ENCODE measurements around the gene DCLRE1C.
A peak's percentile ranks its signal among the peaks of the same experiment; 100 is the strongest.
"Not testable (repeated sequence)": the region's sequence is repeated elsewhere in the genome, so short reads cannot be mapped to it uniquely, and the experiment has no call there.

DCLRE1C gene

DNA sequence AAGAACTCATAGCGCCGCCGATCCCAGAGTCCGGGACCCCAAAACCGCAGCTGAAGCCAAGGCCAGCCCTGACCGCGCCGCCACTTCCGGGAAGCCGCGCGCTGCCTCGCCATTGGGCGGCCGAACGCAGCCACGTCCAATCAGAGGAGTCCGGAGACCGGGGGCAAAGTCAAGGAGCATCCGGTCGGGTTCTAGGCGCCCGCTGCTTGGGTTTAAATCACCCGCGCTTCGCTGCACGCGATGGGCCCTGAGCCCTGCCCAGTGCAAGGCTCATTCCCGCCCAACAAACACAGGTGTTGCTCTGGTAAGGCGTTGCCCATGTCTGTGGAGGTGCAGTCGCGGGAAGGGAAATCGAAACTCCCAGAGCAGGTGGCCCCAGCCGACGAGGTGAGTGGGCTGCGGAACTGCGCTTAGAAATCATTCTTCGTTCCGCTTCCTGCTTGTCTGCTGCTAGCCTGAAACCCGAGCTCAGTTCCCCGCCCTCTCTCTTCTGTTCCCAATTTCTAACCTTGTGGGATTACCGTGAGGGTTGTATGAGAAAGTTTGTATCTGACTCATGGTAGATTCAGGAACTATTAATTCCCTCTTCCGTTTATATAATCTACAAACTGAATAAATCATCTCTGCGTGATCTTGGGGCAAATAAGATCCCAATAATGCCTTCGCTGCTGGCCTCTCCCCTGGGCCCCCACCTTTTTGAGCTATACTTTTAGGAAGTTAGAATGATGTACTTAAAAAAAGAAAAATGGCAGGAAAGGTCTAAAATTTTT lies at the start of gene DCLRE1C:
Gene DCLRE1C, minus strand, starts transcription at position 96 of the 770 bp plus-strand sequence. Its CDS starts 86 bp downstream, at position 10.
- DNase-seq, result peak; percentile 89

DNA sequence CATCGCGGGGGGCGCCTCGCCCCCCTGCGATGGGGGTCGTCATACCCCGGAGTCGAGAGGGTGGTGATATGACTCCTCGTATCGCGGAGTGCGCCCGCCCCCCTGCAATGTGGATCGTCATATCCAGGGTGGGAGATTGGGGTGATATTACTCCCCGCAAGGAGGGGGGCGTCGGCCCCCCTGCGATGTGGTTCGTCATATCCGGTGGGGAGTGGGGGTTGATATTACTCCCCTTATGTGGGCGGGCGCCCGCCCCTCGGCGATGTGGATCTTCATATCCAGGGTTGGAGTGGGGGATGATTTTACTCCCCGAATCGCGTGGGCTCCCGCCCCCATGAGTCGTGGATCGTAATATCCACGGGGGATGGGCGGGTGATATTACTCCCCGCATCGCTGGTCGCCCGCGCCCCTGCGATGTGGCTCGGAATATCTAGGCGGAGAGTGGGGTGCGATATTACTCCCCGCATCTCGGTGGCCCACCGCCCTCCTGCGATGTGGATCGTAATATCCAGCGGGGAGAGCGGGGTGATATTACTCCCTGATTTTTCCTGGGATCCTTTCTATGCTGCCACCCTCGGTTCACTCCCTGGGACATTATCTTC lies 42.2 kb upstream of the DCLRE1C start:
- no peak for DNase-seq

DNA sequence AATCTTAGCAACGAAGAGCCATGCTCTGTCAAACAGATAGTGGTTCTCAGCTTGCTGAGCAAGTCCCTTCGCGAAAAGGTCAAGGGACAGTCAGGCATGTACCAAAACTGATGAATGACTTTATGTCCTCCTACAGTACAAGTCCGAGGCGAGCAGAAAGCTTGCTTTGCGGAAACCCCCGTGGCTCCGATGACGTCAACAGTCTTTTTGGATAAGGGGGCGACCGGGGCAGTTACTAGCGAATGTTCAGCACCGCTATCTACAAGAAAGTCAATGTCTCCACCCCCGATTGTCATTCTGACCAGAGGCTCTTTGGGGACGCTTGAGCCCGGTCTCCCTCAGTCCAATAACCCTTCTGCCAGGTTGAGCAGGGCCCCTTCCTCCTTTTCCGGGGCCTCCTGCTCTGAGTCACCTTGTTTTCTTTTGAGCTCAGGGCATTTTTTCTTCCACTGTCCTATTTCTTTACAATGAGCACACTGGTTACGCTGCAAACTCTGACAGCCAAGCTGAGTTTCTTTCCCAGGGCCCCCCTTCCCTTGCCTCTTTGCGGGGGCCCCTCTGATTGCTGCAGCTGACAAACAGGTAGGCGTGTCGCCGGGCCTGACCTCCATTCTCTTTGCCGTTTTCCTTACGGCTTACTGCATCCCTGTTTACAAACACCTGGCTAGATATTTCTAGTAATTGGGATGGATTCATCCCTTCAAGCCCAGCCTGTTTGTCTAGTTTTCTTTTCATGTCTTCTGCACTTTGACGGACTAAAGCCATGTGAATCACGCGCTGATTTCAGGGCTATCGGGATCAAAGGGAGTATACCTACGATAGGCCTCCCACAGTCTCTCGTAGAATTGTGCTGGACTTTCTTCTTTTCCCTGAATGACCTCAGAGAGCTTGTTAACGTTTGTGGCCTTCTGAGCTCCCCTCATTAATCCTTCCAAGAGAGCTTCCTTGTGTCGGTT lies 39.9 kb upstream of the DCLRE1C start:
- not testable (repeated sequence) for DNase-seq

DNA sequence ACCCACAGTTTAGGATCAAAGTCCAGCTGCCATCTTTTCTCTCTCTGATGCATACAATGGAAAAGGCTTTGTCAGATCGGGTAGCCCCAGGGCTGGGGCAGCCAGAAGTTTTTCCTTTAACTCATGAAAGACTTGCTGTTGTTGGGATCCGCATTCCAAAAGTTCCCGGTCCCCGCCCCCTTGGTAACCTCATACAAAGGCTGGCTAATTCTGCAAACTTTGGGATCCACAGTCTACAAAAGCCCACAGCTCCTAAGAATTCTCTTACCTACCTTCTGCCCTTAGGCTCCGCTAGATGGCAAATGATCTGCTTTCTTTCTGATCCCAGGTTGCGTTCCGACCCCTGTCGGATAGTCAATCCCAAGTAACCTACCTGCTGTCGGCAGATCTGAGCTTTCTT lies 38.4 kb upstream of the DCLRE1C start:
- DNase-seq, result not testable (repeated sequence)

DNA sequence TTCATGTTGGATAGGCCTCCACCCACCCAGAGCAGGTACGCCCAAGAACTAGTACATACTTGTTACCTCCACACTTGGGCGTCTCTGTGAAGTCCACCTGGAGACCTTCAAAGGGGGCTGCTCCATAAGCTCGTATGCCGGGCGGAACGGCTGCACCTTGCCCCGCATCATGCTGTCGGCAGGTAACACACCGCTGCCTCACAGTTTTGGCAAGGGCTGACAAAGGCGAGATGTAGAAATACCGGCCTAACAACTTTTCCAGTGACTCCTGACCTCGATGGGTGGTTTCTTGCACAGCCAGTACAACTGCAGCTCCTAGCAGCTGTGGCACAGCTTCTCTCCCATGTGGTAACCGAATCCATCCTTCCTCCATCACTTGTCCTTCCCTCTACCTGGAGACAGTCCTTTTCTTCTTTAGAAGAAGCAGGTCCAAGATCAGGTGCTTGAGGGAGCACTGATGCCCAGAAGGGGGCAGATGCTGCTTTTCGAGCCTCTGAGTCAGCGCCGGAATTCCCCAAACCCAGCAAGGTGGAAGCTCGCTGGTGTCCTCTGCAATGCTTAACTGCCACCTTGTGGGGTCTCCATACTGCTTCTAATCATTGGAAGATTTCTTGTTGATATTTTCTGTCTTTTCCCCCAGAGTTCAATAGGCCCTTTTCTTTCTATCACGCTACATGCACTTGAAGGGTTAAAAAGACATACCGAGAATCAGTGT lies 37.3 kb upstream of the DCLRE1C start:
- DNase-seq, result peak; percentile 73

DNA sequence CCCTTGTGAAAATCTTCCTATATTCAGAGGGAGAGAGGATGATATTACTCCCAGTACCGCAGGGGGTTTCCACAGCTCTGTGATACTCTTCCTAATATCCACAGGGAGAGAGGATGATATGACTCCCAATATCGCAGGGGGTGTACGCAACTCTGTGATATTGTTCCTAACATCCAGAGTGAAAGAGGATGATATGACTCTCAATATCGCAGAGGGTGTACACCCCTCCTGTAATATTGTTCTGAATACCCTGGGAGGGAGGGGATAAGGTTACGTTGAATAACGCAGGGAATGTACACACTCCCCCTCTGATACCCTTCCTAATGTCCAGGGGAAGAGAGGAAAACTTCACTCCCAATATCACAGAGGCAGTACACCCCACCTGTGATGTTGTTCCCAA lies 35.7 kb upstream of the DCLRE1C start:
- DNase-seq, result not testable (repeated sequence)

DNA sequence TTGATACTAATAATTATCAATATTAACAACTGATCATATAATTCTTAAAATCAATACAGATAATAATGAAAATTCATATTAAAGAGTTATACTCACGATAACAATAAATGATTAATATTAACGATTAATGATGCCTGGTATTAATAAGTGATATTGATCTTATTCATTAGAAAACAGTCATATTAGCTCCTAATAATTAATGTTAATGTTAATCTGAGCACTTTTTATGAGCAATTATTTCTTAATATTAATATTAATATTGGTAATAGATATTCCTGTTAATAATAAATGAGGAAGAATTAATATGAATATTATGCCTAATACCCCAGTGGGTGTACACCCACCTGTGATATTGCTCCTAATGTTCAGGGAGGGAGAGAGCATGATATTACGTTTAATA lies 28.8 kb upstream of the DCLRE1C start:
- no peak for DNase-seq

DNA sequence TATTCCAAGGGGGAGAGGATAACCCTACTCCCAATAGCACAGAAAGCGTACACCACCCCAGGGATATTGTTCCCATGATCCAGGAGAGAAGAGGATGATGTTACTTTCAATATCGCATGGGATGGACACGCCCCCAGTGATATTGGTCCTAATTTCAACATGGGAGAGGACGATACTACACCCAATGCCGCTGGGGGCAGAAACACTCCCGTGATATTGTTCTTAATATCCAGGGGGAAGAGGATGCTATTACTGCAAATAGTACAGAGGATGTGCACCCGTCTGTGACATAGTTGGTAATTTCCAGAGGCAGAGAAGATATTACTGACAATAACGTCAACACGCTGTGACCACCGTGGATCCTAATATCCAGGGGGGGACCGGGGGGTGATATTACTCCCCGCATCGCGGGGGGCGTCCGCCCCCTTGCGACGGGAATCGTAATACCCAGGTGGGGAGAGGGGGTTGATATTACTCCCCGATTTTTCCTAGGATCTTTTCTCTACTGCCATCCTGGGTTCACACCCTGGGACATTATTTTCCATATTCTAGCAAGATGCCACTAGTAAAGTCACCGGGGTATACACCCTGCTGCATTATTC lies 21.9 kb upstream of the DCLRE1C start:
- DNase-seq, result no peak

DNA sequence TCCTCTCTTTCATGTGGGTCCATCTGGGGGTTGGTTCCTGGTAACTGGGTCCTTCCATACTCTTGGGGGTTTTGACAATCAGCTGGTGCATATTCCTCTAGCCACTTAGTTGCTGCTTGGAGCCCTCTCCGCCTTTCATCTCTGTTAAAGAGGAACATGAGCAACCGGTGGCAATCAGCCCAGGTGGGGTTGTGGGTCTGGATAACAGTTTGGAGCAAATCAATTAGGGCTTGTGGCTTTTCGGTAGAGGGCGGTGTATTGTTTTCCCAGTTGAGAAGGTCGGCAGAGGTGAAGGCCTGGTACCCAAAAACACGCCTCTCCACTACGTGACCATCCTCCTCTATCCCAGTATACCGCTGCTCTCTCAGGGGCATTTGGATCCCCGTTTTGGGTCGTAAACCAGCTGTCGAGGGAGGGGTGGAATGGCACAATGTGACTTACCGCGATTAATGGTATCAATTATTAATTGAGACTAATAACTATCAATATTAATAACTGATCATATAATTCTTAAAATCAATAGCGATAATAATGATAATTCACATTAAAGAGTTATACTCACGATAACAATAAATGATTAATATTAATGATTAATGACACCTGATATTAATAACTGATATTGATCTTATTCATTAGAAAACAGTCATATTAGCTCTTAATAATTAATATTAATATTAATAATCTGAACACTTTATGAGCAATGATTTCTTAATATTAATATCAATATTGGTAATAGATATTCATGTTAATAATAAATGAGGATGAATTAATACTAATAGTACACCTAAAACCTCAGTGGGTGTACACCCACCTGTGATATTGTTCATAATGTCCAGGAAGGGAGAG lies 20.5 kb upstream of the DCLRE1C start:
- DNase-seq, result not testable (repeated sequence)

DNA sequence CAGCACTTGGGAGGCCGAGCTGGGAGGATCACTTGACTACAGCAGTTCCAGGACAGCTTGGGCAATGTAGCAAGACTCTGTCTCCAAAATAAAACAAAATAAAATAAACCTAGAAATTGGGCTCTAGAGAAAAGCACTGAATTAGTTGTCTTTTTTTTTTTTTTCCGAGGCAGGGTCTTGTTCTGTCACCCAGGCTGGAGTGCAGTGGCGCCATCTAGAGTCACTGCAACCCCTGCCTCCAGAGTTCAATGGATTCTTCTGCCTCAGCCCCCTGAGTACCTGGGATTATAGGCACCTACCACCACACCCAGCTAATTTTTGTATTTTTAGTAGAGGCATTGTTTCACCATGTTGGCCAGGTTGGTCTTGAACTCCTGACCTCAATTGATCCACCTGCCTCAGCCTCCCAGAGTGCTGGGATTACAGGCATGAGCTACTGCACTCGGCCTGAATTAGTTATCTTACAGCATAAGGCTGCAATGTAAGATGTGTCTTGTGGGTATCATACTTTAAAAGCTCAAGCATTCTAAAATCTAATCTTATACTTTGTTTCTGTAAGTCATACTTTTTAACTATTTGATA lies 18.1 kb upstream of the DCLRE1C start:
- DNase-seq, result peak; percentile 52

DNA sequence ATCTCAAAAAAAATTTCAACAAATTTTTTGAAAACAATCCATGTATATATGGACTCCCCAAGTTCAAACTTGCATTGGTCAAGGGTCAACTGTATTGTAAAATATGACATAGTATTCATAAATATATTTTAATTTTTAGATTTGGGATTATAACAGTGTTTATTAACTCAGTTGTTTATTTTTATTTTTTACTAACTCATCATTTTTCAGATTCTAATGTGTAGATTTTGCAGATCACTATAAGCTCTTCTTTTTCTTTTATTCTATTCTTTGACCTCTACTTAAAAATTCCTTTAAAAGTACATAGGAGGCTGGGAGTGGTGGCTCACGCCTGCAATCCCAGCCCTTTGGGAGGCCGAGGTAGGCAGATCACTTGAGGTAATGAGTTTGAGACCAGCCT lies 14.0 kb upstream of the DCLRE1C start:
- no peak for DNase-seq

DNA sequence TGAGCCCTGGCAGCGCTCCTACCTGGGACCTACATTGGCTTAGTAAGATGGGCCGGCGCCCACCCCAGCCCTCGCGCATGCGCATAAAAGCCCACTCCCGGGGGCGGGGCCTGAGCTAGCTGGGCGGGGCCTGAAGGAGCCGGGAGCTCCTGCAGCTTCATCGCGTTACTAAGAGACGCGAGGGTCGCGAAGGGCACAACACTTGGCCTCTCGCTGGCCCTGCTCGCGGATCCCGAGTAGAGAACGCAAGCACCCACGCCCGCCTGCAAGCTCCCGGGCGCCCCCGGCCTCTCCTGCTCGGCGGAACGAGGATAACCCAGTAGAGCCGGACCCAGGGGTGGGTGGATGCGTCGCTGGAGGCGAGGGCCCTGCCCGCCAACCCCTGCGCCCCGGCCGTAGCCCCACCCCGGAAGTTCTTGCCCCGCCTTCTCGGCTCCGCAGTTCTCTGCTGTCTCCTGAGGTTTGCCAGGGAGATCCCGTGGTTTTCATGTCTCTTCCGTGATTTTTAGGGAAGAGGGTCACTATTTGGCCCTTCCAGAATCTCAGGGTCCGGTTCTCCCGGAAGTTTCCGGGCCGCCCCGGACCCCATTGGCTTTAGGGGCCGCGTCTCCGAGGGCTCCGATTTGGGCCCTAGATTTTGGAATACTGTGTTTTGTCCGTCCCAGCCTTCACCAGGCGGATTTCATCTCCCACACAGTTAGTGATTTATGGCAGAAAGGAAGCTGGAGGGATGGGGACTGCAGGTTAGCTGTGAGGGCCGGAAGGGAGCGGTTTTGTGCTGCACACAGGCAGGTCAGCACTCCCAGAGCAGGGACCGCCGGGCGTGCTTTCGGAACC lies 5.5 kb upstream of the DCLRE1C start, which contains the start of gene MEIG1:
Gene MEIG1, plus strand, starts transcription at position 168 of the 837 bp plus-strand sequence. CDS start 7,081 bp downstream, outside the sequence.
- DNase-seq, result peak; percentile 92

DNA sequence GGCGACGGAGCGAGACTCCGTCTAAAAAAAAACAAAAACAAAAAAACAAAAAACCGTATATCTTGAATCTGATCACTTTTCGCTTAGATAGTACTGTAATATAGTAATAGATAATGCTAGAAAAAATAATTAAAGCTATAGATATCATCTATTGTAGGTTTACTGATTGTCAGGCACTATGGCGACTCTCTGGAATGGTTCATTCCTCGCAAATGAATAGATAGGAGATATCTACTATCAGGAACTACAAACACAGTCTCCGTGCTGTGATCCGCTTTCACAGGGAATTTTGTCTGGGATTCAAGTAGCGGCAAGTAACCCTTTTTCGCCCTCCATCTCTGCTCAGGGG lies 5.0 kb upstream of the DCLRE1C start:
- DNase-seq, result no peak

DNA sequence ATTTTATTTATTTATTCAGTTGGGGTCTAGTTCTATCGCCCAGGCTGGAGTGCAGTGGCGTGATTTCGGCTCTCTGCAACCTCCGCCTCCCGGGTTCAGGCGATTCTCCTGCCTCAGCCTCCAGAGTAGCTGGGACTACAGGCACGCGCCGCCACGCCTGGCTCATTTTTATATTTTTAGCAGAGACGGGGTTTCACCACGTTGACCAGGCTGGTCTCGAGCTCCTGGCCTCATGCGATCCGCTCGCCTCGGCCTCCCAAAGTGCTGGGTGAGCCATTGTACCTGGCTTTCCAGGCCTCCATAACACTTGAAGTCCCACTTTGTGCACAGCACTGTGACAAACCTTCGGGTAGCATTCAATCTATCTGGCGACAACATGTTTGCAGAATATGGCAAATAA lies 1.0 kb upstream of the DCLRE1C start:
- DNase-seq, result no peak

DNA sequence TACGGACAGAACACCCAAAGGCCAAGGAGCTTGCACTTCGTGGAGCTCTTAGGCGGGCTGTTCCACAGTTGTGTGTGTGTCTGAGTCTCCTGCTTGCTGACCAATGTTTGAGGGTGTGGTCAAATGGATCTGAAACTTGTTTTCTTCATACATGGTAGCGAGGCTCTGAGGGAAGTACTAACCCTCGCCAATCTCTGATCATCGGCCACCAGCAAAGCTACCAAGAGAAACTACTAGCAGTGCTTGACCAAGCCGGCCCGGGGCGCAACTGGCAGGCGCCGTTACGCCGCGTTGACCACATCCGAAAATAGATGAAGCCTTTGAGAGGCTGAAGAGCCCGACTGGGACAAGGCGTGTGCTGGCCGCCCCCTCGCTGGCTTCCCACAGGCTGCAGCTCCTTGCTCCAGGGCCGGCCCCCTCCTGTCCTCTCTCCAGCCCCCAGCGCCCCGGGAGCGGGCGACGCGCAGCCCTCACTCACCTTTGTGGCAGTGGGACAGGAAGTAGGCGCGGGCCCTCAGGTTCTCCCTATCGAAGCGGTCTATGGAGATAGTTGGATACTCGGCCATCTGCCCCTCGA lies 384 bp downstream of the DCLRE1C start:
- no peak for DNase-seq

DNA sequence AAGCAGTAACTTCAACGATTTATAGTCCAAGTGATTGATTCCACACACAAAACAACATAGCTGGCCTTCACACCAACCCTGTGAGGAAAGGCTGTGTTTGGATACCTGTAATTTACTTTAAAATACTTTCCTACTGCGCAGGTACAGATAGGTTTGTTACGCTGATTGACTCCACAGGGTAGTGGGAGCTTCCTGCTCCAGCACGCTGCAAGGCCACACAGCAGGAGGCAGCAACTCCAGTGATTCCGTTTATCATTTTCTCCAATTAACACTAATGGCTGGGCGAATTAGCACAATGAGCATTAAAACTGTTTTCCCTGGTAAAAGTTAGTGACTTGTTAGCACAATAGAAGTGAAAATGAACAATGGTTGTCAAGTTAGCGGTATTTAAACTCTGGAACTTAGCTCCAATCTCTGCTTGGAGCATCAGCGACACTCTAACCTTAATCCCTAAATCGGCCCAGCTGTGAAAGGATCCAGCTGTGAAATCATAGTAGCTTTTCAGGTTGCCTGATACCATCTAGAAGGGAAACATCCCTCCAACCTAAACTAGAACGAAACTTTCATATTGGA lies 959 bp downstream of the DCLRE1C start:
- DNase-seq, result no peak

DNA sequence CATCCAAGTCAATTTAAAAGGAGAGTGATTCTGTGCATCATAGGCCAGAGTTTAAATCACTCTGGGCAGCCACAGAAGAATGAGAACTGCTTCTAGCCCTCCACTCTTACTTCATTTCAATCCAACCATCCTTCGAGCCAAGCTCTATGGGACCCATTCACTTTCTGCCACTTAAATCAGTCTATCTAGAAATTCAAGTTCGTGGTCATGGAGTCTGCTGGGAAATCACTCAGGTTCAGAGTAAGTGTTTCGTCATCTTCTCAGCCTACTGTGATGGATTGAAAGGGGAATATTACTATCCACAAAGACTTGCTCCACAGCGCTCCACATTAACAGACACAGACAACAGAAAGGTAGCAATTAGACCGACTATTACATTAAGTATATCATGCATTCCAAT lies 4.6 kb downstream of the DCLRE1C start:
- no peak for DNase-seq

DNA sequence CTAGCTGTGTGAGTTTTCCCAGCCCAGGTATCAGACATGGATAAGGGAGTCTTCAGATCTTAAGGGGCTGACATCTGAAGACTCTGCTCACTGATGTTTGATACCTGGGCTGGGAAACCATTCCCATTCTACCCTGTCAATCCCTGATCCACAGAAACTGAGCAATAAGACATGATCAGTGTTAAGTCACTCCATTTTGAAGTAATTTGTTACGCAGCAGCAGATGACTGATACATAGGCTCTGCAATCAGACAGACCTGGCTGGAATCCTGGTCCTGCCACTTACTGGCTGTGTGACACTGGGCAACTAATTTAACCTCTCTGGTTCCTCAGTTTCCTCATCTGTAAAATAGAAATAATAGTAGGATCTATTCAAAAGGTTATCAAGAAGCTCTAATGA lies 6.6 kb downstream of the DCLRE1C start:
- no peak for DNase-seq

DNA sequence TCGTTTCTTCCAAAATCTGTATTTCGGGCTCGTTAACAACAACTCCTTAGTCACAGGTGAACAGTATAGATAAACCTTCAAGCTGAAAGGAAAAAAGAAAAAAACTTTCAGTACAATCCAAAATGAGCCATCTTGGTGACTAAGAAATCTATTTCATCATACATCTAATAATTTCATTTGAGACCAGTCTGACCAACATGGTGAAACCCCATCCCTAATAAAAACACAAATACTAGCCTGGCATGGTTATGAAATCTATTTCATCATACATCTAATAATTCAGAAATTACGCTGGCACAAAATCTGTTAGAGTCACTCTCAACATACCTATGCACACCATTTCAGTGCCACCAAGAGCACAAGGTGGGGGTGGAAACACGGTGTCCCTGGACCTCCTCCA lies 8.8 kb downstream of the DCLRE1C start:
- no peak for DNase-seq

Measured in stimulated activated CD4-positive, alpha-beta T cell treated with anti-CD3 and anti-CD28 coated beads, Interleukin-4, amount 100 ng/mL, for 24 hours (primary cell).